VCaP (cell line): ENCODE results near the gene ZSCAN12.
A peak's percentile ranks its signal among the peaks of the same experiment; 100 is the strongest.
"Not testable (repeated sequence)": the region's sequence is repeated elsewhere in the genome, so short reads cannot be mapped to it uniquely, and the experiment has no call there.

Experiments used
- H3K27ac ChIP-seq: fragments of 450-650 bp; 2 replicates; pipeline ENCODE4 v1.5.1; 2017
- CTCF ChIP-seq: fragments of 450-650 bp; conservative IDR thresholded peaks from 2 replicates; pipeline ENCODE4 v1.5.1; 2017; ENCODE audit warnings: mild to moderate bottlenecking, moderate library complexity

The ZSCAN12 gene

GRCh38 chr6:28399350-28400121 lies at the start of gene ZSCAN12:
Gene ZSCAN12 (minus strand): TSS chr6:28399747. CDS start chr6:28398405, 1,342 bp downstream.
- no peak for TF ChIP-seq CTCF
- no peak within 1 kb of the TSS for H3K27ac ChIP-seq

GRCh38 chr6:28449056-28449455 lies 49.5 kb upstream of the ZSCAN12 start:
- H3K27ac ChIP-seq = no peak overlapping the region
- no peak for TF ChIP-seq CTCF

GRCh38 chr6:28447512-28447906 lies 48.0 kb upstream of the ZSCAN12 start:
- H3K27ac ChIP-seq = not testable (repeated sequence)

GRCh38 chr6:28446818-28447511 lies 47.4 kb upstream of the ZSCAN12 start:
- no peak for TF ChIP-seq CTCF
- no peak overlapping the region for H3K27ac ChIP-seq

GRCh38 chr6:28444759-28445158 lies 45.2 kb upstream of the ZSCAN12 start:
- not testable (repeated sequence) for H3K27ac ChIP-seq

GRCh38 chr6:28443112-28443773 lies 43.7 kb upstream of the ZSCAN12 start, which contains the start of gene ZSCAN23:
Gene ZSCAN23 (minus strand): TSS chr6:28443491. CDS start chr6:28436266, 7,225 bp downstream.
- no peak; the same call in 1 of the 2 replicates for TF ChIP-seq CTCF
- H3K27ac ChIP-seq = peak within 1 kb of the TSS; percentile 83

- no peak for TF ChIP-seq CTCF
- H3K27ac ChIP-seq = peak overlapping the region; percentile 83
Measured at GRCh38 chr6:28442586-28442985, 43.0 kb upstream of the ZSCAN12 start.

GRCh38 chr6:28436404-28436803 lies 36.9 kb upstream of the ZSCAN12 start:
- no peak overlapping the region for H3K27ac ChIP-seq
- no peak for TF ChIP-seq CTCF
